ENCODE data around the gene ARPP19. TPM values are rescaled to one million over a fixed set of nuclear protein-coding genes. Genes with fewer than 3 reads are reported as not detected.

ARPP19 gene
- total RNA-seq, 1 experiment from 2014 or later, result 203 TPM

GRCh38 chr15:52509500-52510245, 59.2 kb downstream of the ARPP19 start:
- CTCF ChIA-PET, result interaction anchor here (1.5 kb wide), 1 partner anchor 11 kb away, joined by 3 read pairs; no protein-coding TSS in a partner anchor
- POLR2A ChIA-PET, result no interaction called here
- Mint-ChIP-seq H3K36me3 (no peaks in the 10 kb centered on the region; the same call in 1 of the 2 replicates), H3K9me3 (no peaks in the 10 kb centered on the region), H3K4me3 (no peak overlapping the region), H3K27ac (no peak overlapping the region), H3K4me1 (peaks cover 32% of the 10 kb centered on the region), H3K27me3 (ENCODE audit: low read depth) (no peaks in the 10 kb centered on the region)
- TF ChIP-seq ZNF396 (CRISPR knock-in tag; IDR thresholded peaks at IDR 0.05; ENCODE audit: borderline replicate concordance) (no peak), NR1H2 (CRISPR knock-in tag; IDR thresholded peaks at IDR 0.05) (no peak)
- TF ChIP-seq, protein P1, sequence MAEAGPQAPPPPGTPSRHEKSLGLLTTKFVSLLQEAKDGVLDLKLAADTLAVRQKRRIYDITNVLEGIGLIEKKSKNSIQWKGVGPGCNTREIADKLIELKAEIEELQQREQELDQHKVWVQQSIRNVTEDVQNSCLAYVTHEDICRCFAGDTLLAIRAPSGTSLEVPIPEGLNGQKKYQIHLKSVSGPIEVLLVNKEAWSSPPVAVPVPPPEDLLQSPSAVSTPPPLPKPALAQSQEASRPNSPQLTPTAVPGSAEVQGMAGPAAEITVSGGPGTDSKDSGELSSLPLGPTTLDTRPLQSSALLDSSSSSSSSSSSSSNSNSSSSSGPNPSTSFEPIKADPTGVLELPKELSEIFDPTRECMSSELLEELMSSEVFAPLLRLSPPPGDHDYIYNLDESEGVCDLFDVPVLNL (CRISPR knock-in tag; IDR thresholded peaks at IDR 0.05; ENCODE audit: borderline replicate concordance, low read depth), result no peak
- DNase-seq (ENCODE audit: low spot score), result no peak
- ATAC-seq, result no peak

GRCh38 chr15:52506549-52506948, 62.3 kb downstream of the ARPP19 start:
- ATAC-seq (no peak), DNase-seq (ENCODE audit: low spot score) (no peak)
- CTCF ChIA-PET, result interaction anchor here (0.9 kb wide), 1 partner anchor 298 kb away, joined by 4 read pairs; no protein-coding TSS in a partner anchor
- H3K36me3 Mint-ChIP-seq, result no peaks in the 10 kb centered on the region
- no peaks in the 10 kb centered on the region for H3K27me3 Mint-ChIP-seq (ENCODE audit: low read depth)
- H3K27ac Mint-ChIP-seq, result no peak overlapping the region
- H3K4me3 Mint-ChIP-seq, result no peak overlapping the region
- H3K9me3 Mint-ChIP-seq, result no peaks in the 10 kb centered on the region
- peaks cover 30% of the 10 kb centered on the region for H3K4me1 Mint-ChIP-seq
- no peak for TF ChIP-seq NR1H2 (CRISPR knock-in tag; IDR thresholded peaks at IDR 0.05)
- TF ChIP-seq GRHL2 (CRISPR knock-in tag; IDR thresholded peaks at IDR 0.05; ENCODE audit: insufficient replicate concordance, severe bottlenecking), result no peak
- TF ChIP-seq GABPB1 (CRISPR knock-in tag; IDR thresholded peaks at IDR 0.05), result no peak
- no peak for TF ChIP-seq JAZF1 (CRISPR knock-in tag; IDR thresholded peaks at IDR 0.05)
- TF ChIP-seq, protein P2, sequence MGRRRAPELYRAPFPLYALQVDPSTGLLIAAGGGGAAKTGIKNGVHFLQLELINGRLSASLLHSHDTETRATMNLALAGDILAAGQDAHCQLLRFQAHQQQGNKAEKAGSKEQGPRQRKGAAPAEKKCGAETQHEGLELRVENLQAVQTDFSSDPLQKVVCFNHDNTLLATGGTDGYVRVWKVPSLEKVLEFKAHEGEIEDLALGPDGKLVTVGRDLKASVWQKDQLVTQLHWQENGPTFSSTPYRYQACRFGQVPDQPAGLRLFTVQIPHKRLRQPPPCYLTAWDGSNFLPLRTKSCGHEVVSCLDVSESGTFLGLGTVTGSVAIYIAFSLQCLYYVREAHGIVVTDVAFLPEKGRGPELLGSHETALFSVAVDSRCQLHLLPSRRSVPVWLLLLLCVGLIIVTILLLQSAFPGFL (CRISPR knock-in tag; IDR thresholded peaks at IDR 0.05; ENCODE audit: borderline replicate concordance), result no peak
- no peak for TF ChIP-seq ZNF671 (CRISPR knock-in tag; IDR thresholded peaks at IDR 0.05)
- TF ChIP-seq ZNF317 (CRISPR knock-in tag; IDR thresholded peaks at IDR 0.05; ENCODE audit: borderline replicate concordance, low read depth), result no peak
- no peak for TF ChIP-seq ZNF425 (CRISPR knock-in tag; conservative IDR thresholded peaks at IDR 0.05)
- no peak for TF ChIP-seq ZNF263 (CRISPR knock-in tag; IDR thresholded peaks at IDR 0.05; ENCODE audit: low read depth)
- TF ChIP-seq, protein P3, sequence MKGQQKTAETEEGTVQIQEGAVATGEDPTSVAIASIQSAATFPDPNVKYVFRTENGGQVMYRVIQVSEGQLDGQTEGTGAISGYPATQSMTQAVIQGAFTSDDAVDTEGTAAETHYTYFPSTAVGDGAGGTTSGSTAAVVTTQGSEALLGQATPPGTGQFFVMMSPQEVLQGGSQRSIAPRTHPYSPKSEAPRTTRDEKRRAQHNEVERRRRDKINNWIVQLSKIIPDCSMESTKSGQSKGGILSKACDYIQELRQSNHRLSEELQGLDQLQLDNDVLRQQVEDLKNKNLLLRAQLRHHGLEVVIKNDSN (CRISPR knock-in tag; IDR thresholded peaks at IDR 0.05), result no peak
- POLR2A ChIA-PET, result no interaction called here

- H3K4me1 Mint-ChIP-seq, result peaks cover 18% of the 10 kb centered on the region
- ChIA-PET POLR2A (no interaction called here), CTCF (no interaction called here)
- H3K27ac Mint-ChIP-seq, result no peak overlapping the region
- H3K4me3 Mint-ChIP-seq, result no peak overlapping the region
- no peak for ATAC-seq
- no peaks in the 10 kb centered on the region for H3K36me3 Mint-ChIP-seq
- no peak for DNase-seq (ENCODE audit: low spot score)
- TF ChIP-seq PRRX2 (CRISPR knock-in tag; IDR thresholded peaks at IDR 0.05) (no peak), CBFB (CRISPR knock-in tag; IDR thresholded peaks at IDR 0.05; ENCODE audit: low read depth) (no peak), ZNF138 (CRISPR knock-in tag; conservative IDR thresholded peaks at IDR 0.05) (no peak), SOX15 (CRISPR knock-in tag; IDR thresholded peaks at IDR 0.05) (no peak), ESRRA (CRISPR knock-in tag; IDR thresholded peaks at IDR 0.05; ENCODE audit: borderline replicate concordance) (no peak)
- no peaks in the 10 kb centered on the region for H3K27me3 Mint-ChIP-seq (ENCODE audit: low read depth)
- no peaks in the 10 kb centered on the region for H3K9me3 Mint-ChIP-seq
Observed at GRCh38 chr15:52505151-52505550, 63.7 kb downstream of the ARPP19 start.

All from WTC11 (cell line).